GM12878 (cell line): Measurements from ENCODE around the gene UBA5.

Source experiments
- ESRRA ChIP-seq: IDR thresholded peaks from 2 replicates; pipeline ENCODE4 v1.6.1; 2012; ENCODE audit warnings: mild to moderate bottlenecking, low read length, improper control_type of control experiment
- GABPA ChIP-seq: IDR thresholded peaks from 2 replicates; pipeline ENCODE4 v1.6.1; 2014; ENCODE audit warnings: antibody characterized with exemption, low read depth, mild to moderate bottlenecking, inconsistent platforms
- POLR2A ChIP-seq: IDR thresholded peaks from 2 replicates; pipeline ENCODE4 v1.6.1; 2011; ENCODE audit warnings: low read depth, mild to moderate bottlenecking, low read length
- ZBED1 ChIP-seq: IDR thresholded peaks from 2 replicates; pipeline ENCODE4 v1.6.1; 2016; ENCODE audit warnings: borderline replicate concordance
- TF ChIP-seq, protein P1 (sequence below): IDR thresholded peaks from 2 replicates; pipeline ENCODE4 v1.6.1; 2011; ENCODE audit warnings: borderline replicate concordance, low read depth, mild to moderate bottlenecking, moderate library complexity, mixed read lengths, low read length; ENCODE audit not compliant: insufficient read depth; ENCODE audit errors: extremely low read length
- TF ChIP-seq, protein P2 (sequence below), 3 experiments: IDR thresholded peaks in 2 of 3; conservative IDR thresholded peaks in 1 of 3; 2 replicates each; pipeline ENCODE4 v1.5.1; 2011; ENCODE audit warnings: low read depth in 3 of 3, low read length in 3 of 3, mild to moderate bottlenecking in 3 of 3, control low read depth in 2 of 3, moderate library complexity in 2 of 3, inconsistent platforms in 1 of 3, mixed read lengths in 1 of 3; ENCODE audit not compliant: control insufficient read depth in 2 of 3, insufficient read depth in 1 of 3; ENCODE audit errors: extremely low read depth in 1 of 3

DNA sequence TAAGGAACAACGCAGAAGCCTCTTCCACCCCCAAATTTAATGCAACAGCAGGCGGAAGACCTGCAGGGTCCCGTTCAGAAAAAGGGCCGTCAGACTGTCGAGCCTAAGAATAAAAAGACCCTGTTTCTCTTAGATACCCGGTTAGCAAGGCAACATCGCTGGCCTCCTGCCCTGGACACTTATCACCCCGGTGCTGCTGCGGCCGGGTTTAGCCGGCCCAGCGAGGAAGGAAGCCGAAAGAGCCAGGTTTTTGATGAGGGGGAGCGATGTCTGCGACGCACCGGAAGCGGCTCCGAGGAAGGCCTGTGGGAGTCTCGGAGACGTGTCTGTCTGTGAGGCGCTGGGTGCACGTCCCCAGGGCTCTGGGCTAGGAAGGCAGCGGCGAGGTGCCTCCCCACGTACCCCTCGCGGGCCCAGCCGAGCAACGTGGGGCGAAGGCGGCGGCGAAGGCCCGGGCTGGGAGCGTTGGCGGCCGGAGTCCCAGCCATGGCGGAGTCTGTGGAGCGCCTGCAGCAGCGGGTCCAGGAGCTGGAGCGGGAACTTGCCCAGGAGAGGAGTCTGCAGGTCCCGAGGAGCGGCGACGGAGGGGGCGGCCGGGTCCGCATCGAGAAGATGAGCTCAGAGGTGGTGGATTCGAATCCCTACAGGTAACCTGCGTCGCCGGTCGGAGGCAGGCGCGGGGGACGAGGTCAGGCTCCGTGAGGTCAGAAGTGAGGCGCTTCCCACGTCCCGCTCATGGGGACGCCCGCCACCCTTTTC, at the start of gene UBA5:
- TF ChIP-seq ESRRA (no peak), GABPA (peak; percentile 97), POLR2A (peak; percentile 91), ZBED1 (0 out of 2 replicates have a peak, but pooled peaks have one; percentile 36)
- TF ChIP-seq, protein P1, sequence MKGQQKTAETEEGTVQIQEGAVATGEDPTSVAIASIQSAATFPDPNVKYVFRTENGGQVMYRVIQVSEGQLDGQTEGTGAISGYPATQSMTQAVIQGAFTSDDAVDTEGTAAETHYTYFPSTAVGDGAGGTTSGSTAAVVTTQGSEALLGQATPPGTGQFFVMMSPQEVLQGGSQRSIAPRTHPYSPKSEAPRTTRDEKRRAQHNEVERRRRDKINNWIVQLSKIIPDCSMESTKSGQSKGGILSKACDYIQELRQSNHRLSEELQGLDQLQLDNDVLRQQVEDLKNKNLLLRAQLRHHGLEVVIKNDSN, result no peak
- TF ChIP-seq, protein P2, sequence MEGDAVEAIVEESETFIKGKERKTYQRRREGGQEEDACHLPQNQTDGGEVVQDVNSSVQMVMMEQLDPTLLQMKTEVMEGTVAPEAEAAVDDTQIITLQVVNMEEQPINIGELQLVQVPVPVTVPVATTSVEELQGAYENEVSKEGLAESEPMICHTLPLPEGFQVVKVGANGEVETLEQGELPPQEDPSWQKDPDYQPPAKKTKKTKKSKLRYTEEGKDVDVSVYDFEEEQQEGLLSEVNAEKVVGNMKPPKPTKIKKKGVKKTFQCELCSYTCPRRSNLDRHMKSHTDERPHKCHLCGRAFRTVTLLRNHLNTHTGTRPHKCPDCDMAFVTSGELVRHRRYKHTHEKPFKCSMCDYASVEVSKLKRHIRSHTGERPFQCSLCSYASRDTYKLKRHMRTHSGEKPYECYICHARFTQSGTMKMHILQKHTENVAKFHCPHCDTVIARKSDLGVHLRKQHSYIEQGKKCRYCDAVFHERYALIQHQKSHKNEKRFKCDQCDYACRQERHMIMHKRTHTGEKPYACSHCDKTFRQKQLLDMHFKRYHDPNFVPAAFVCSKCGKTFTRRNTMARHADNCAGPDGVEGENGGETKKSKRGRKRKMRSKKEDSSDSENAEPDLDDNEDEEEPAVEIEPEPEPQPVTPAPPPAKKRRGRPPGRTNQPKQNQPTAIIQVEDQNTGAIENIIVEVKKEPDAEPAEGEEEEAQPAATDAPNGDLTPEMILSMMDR (IDR thresholded peaks at IDR 0.05 in 2 of 3, conservative IDR thresholded peaks at IDR 0.05 in 1 of 3; ENCODE audit: control insufficient read depth in 2 of 3, extremely low read depth in 1 of 3, insufficient read depth in 1 of 3, low read depth in 3 of 3, low read length in 3 of 3), result no peak
